Stimulated activated CD4-positive, alpha-beta T cell treated with anti-CD3 and anti-CD28 coated beads, Interleukin-1b, Interleukin-23, amount 100 ng/mL, for 4 hours (primary cell): ENCODE data around the gene PTPN5.

Experiments used
- DNase-seq, 2 donors: peaks; one replicate each; pipeline ENCODE4 v3.0.0-alpha.2; 2020; ENCODE audit warnings: low read depth in 2 of 2

The PTPN5 gene

DNA sequence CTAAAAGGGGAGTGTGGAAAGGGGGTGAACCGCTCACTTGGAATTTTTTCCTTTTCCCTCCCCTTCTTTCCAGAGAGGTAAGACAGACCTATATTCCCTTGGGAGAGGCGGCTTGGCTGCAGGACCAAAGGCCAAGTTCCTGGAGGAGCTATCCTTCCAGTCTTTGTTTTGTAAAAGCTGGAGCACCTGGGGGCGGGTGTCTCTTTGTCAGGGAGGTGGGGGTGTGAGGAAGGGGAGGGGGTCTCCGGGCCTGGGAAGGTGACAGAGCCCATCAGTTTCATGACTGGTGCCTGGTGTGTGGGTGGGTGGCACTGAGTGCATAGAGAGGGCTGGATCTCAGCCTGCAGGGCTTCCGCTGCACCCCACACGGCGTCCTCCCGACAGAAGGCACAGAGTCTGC is 18.5 kb downstream of the PTPN5 start:
- DNase-seq: no peak

DNA sequence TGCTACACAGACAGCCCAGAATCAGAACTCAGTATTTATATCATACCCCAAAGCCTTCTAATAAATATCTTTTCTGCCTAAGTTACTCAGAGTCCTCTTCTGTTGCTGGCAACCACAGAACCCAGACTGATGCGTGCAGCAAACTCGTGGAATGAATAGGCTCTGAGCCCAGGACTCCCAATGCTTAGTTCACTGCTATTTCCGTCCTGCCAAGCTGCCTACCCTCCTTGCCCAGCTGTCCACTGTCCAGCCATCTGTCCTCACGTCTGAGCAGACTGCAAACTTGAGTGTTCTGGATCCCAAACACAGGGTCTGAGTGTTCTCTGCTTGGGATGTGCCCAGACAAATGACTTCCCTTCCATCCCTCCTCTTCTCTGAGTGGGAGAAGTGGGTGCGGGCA is 19.4 kb downstream of the PTPN5 start:
- DNase-seq: no peak

GRCh38 chr11:18771266-18772035 is 20.1 kb downstream of the PTPN5 start:
- DNase-seq: no peak

- no peak for DNase-seq
Measured at GRCh38 chr11:18770479-18771125, 21.0 kb downstream of the PTPN5 start.

GRCh38 chr11:18769802-18770456 is 21.7 kb downstream of the PTPN5 start:
- DNase-seq: no peak

DNA sequence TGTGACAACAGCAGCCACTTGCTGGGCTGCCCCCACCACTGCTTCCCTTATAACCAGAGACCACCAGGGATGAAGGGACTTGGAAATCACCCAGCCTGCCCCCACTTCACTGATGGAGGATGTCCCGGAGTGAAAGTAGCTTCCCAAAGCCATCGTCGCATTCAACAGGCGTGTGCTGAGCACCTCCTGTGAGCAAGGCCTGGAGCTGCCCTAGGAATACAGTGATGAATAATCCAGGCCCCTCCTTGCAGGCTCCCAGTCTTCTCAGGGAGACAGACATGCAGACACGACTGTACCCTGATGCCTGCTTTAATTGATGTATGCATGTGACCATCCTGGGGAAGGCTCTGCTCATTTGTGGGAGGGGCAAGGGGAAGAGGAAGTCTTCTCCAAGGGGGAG is 22.6 kb downstream of the PTPN5 start:
- DNase-seq: no peak

DNA sequence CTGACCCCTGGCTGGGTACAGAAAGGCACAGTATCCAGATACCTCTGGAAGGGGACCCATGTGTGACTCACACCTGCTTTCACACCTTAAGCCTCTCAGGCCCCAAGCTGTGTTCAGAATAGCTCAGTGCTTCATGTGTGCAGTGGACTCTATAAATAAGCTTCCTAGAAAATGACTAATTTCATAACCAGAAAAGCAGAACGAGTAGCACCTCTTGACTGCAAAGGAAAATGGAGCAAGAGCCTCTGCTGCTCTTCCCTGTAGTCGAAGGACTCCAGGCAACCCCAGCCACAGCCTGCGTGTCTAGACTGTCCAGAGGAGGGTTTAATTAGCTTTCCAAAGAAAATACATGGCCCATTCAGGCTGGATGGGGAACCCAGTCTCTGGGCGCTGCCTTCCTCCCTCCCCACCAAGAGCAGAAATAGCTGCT is 23.1 kb downstream of the PTPN5 start:
- no peak for DNase-seq

DNA sequence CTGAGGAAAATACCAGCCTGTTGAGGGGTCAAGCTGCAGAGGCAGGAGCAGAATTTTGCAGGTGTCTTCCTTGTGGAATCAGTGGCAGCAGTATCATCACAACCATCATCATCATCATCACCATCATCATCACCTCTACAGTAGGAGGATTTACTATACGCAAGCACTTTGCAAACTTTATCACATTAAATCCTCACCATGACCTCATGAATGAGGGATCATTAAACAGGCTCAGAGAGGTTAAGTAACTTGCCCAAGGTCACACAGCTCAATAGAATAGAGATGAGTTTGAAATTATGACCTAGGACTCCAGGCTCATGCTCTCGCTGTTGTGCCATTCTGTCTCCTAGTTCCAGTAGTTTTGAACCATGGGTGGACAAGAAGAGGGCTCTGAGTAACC is 25.6 kb downstream of the PTPN5 start:
- no peak for DNase-seq

DNA sequence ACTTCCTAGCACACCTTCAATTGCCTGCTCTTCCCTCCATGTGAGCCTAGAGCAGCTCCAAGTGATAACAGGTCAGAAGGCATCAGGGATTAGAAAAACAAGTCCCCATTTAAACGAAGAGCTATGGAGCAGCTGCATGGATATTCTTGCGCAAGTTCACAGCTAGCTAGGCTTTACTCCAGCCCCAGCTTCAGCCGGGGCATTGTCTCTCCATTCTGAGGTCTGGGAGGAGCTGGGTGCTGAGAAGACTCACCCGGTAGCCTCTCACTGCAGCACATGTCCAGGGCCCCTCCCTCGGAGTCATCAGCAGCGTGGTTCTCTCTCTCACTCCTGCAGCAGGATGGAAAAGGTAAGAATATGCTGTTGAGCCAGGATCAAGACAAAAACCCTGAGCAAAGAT is 26.0 kb downstream of the PTPN5 start:
- no peak for DNase-seq

DNA sequence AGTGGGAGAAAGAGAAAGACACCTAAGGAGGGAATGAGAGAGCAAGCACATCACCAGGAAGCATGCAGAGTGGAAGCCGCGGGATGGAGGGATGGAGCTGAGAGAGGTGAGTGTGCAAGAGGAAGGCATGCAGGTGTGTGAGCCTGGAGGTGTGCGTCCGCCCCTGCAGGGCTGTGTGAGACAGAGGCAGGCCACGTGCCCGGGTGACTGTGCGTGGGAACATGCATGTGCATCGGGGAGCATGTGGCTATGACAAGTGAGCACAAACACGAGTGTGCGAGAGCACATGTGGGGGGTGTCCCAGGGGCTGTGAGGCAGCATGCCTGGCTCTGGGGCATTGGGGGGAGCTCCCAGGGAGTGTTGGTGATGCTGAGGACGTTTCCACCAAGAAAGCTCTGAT is 29.9 kb downstream of the PTPN5 start:
- no peak for DNase-seq

GRCh38 chr11:18761144-18761543 is 30.5 kb downstream of the PTPN5 start:
- DNase-seq: no peak

DNA sequence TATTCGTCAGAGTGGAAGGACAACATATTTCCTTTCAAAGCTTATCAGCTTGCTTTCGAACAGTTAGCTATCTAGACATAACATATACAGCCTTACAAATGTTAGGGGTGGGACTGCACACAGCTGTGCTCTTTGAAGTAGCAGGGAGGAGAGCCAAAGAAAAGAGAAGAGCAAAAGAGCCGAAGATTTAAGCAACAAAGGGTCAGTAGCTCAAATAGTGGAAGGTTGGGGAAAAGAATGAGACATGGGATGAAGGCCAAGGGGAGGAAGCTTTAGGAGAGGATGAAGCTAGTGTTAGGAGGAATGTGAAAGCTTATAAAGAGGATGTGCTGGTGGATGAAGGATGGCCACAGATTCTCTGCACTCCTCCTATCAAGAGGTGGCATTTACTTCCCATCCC is 33.8 kb downstream of the PTPN5 start:
- DNase-seq: no peak

DNA sequence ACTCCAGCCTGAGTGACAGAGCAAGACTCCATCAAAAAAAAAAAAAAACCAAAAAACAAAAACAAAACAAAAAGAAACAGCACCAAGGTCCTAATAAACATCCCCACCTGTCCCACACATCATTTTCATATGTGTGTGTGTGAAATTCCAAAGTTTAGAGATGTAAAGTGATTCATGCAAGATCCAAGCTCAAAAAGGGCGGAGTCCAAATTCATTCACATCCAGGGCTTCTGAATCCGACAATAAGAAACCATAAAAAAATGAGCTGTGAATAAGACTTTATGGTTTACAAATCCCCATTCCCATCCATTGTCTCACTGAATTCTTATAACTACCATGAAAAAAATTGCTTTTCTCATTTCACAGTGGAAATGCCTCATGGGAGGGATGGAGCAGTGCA is 34.7 kb downstream of the PTPN5 start:
- no peak for DNase-seq

- no peak for DNase-seq
Measured at GRCh38 chr11:18754308-18754707, 37.3 kb downstream of the PTPN5 start.

DNA sequence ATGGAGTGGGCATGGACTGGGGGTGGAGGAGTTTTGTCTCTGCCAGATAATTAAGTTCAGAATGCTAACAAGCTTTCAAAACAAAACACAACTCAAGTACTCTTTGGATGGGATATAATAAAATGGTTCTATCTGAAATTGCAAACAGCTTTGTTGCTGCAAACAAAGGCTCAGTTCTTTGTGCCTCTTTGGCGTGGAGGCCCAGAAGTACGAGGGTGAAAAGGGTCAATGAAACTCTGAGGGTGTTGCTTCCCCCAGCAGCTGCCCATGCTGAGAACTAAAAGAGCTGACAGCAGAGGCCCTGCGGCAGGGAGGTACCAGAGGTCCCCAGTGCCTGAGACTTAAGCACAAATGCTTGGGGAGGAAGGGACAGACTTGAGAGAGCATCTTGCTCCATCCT is 39.1 kb downstream of the PTPN5 start:
- no peak for DNase-seq

- no peak for DNase-seq
Measured at GRCh38 chr11:18750944-18751343, 40.7 kb downstream of the PTPN5 start.

DNA sequence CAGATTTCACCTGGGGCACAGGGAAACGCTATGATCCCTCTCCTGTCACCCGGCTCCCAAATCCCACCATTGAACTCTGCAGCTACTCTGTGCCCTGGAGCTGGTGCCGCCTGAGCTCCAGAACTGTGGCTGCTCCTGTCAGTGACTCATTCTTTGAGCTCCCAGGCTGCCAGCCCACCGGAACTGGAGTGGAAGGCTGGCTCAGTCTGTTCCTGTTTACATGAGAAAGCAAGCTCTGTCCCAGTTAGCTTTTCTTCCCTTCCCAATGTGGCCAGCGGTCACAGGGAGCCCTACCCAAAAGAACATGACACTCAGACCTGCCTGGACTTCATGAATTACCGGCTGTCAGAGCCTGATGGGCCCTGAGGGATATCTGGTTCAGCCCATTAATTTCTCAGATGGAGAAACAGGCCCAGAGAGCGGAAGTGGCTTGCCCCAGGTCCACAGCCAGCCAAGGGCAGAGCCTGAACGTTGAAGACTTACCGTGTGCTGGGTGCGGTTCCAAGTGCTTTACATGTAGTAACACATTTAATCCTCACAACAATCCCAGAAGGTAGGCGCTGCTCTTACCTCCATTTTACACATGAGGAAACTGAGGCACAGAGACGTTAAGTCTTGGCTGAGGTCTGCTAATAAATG is 41.8 kb downstream of the PTPN5 start:
- DNase-seq: no peak

DNA sequence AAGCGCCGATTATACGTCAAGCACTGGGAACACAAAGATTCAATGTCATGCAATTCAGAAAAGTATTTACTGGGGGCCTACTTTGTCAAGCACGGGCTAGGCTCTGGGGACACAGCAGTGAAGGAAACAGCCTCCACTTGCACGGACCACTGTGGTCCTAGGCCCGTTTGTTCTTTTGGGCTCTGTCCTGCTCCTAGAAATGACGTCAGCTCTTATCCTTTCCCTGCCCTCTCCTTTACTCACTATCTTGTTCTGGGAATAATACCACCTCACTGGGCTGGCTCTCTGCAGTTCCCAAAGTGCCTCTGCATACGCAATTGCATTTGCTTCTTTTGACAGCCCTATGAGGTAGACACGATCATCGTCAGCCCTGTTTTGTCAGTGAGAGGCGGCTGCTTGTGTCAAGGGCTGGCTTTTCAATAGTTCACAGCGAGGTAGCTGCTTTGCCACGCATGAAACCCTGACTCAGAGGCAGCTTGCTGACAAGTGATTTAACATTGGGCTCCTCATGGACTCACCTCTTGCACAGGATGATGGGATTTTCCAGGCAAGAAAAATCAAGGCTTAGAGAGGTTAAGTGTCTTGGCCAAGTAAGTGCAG is 42.7 kb downstream of the PTPN5 start:
- DNase-seq: no peak

DNA sequence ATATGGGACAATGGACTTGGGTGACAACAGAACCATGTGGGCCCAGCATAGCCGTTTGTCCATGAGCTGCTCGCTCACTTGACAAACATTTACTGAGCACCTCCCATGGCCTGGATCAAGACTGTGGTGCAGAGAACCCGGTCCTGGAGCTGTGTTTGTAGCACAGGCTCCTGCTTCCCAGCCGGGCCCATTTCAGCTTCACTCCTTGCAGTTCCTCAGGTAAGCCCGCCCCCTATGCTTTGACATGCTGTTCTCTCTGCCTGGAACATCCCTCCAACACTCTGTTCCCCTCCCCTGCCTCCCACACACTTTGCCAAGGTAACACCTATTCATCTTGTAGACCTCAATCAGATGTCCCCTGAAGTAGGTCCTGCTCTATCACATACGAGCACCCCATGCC is 46.3 kb downstream of the PTPN5 start:
- DNase-seq: no peak

DNA sequence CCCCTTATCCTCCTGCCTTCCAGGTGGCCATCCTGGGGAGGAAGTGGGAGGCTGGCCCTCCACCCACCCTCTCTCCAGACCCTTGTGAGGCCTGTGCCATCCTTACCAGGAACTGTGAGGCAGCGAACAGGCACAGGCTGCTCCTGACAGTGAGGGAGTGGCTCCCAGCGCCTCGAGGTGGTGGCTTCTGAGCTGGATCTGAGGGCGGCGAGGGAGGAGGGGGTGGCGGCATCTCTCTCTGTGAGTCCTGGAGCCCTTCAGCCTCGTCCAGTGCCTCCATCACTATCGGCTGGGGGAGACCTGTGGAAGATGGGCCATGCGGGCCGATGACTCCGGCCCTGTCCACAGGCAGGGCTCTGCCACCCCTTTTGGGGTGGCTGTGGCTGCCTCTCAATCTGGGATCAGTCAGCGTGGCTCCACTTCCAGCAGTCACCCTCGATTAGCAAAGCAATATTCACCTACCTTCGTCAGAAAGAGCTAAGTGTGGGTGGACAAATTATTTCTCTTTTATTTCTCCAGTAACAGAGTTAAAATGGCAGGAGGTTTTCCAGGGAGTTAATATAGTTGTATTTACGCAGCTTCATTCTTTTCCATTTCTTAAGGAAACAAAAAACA is 47.6 kb downstream of the PTPN5 start:
- DNase-seq: no peak

GRCh38 chr11:18743365-18743764 is 48.2 kb downstream of the PTPN5 start:
- no peak for DNase-seq

DNA sequence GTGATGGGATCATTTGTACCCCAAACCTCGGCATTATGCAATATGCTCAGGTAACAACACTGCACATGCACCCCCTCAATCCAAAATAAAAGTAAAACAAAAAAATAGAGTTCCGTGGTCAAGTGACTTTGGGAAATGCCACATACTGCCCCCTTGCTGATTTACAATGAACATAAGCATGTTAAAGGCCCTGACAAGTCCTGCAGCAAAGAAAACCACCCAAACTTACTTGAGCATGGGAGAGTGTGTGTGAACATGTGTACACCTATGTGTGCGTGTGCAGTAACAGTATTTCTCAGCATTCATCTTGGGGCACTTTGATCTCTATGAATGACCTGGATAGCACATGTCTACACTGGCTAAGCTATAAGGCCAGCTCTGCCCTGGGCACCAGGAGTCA is 49.8 kb downstream of the PTPN5 start:
- no peak for DNase-seq
